Transverse colon (tissue), 4 donors: ENCODE data around the gene CDH26. TPM values are rescaled to one million over a fixed set of nuclear protein-coding genes. Genes with fewer than 3 reads are reported as not detected.
A peak's percentile ranks its signal among the peaks of the same experiment; 100 is the strongest.

Experiments used
- DNase-seq: peaks from one replicate; pipeline ENCODE4 v3.0.0-alpha.2; 2019
- H3K27ac ChIP-seq, 4 donors: fragments of 200-600 bp; sonication (generic); 2 replicates each; pipeline ENCODE4 v1.5.1; 2016 to 2018; ENCODE audit warnings: inconsistent platforms in 4 of 4
- H3K27me3 ChIP-seq: fragments of 200-600 bp; sonication (generic); 2 replicates; pipeline ENCODE4 v1.5.1; 2017; ENCODE audit warnings: inconsistent platforms
- H3K36me3 ChIP-seq, 4 donors: fragments of 200-600 bp; sonication (generic); 2 replicates each; pipeline ENCODE4 v1.5.1; 2017 to 2019; ENCODE audit warnings: inconsistent platforms in 4 of 4
- H3K4me1 ChIP-seq, 4 donors: fragments of 200-600 bp; sonication (generic); 2 replicates each; pipeline ENCODE4 v1.5.1; 2017 to 2020; ENCODE audit warnings: inconsistent platforms in 4 of 4
- H3K4me3 ChIP-seq, 4 donors: fragments of 200-600 bp; sonication (generic); 1 replicate in 1 of 4; 2 replicates in 3 of 4; pipeline versions ENCODE4 v1.5.1 to v1.6.1; 2017 to 2019; ENCODE audit warnings: inconsistent platforms in 4 of 4
- H3K9me3 ChIP-seq, 2 donors: fragments of 200-600 bp; sonication (generic); 2 replicates each; pipeline ENCODE4 v1.5.1; 2017 to 2019; ENCODE audit warnings: inconsistent platforms in 2 of 2
- CTCF ChIP-seq, 5 experiments: fragments of 200-600 bp in 3 of 5; fragments of 450-650 bp in 2 of 5; sonication (generic) in 3 of 5; IDR thresholded peaks; 1 replicate in 2 of 5; 2 replicates in 3 of 5; pipeline ENCODE4 v1.5.1; 2016 to 2017; ENCODE audit warnings: antibody characterized with exemption in 5 of 5, inconsistent platforms in 3 of 5, mild to moderate bottlenecking in 2 of 5, moderate library complexity in 1 of 5
- EP300 ChIP-seq: sonication (generic); formaldehyde crosslinking; IDR thresholded peaks from one replicate; pipeline ENCODE4 v1.6.1; 2017; ENCODE audit warnings: antibody characterized with exemption, low read depth
- POLR2A ChIP-seq: fragments of 450-650 bp; IDR thresholded peaks from one replicate; pipeline ENCODE4 v1.6.1; 2016; ENCODE audit warnings: antibody characterized with exemption, mild to moderate bottlenecking, moderate library complexity
- POLR2AphosphoS5 ChIP-seq, 3 donors: sonication (generic); formaldehyde crosslinking; IDR thresholded peaks; one replicate each; pipeline ENCODE4 v1.6.1; 2016; ENCODE audit warnings: antibody characterized with exemption in 3 of 3
- WGBS, 2 donors: methylation state at CpG; one replicate each; pipeline ENCODE4 v1.1.5; 2018; ENCODE audit warnings: low coverage in 1 of 2; 5-methylcytosine and 5-hydroxymethylcytosine counted together
- in situ Hi-C, 4 donors: fragments of 200-750 bp; cut with MboI; loops; one replicate each; pipeline versions ENCODE4 v1.15.0 to v1.15.1; 2017; ENCODE audit warnings: low sequenced_read_pairs in 3 of 4, low pct_ligation_motif_present in 1 of 4, low pct_unique_long_range_greater_than_20kb in 1 of 4
- intact Hi-C: fragments of 100-400 bp; cut with DNase I; formaldehyde crosslinking; loops from one replicate; pipeline ENCODE4 v1.15.1; 2023; ENCODE audit warnings: low total_unique reads
- total RNA-seq, 4 donors: library from RNA; depleted of rRNA; stranded (reverse); fragments of >200 nt; gene quantifications; one replicate each; pipeline ENCODE4 v1.1.0, GENCODE V29; 2016

Gene CDH26
- total RNA-seq, 4 donors from 2014 or later: 1.4 to 1.9 TPM; not detected in 2

GRCh38 chr20:60052322-60052721 lies 94.1 kb downstream of the CDH26 start:
- Histone ChIP-seq H3K4me1 (peaks cover 0 to 2% (median 0%) of the 10 kb centered on the region in 4 donors), H3K36me3 (no peaks in the 10 kb centered on the region), H3K4me3 (no peak overlapping the region), H3K27me3 (peaks cover 28% of the 10 kb centered on the region), H3K27ac (no peak overlapping the region), H3K9me3 (no peaks in the 10 kb centered on the region)
- intact Hi-C loops (no loop called here), in situ Hi-C loops (no loop called here)
- DNase-seq: no peak
- TF ChIP-seq POLR2A: no peak
- no peak for TF ChIP-seq CTCF (IDR thresholded peaks at IDR 0.05)
- no peak for TF ChIP-seq EP300
- TF ChIP-seq POLR2AphosphoS5 (IDR thresholded peaks at IDR 0.05): no peak
- WGBS, 2 donors: 73% methylated on average over 3 of the region's 3 CpGs; no CpG with 5 or more reads in 1 of the 2 donors

GRCh38 chr20:60053125-60053817 lies 95.0 kb downstream of the CDH26 start:
- Histone ChIP-seq H3K27me3 (peaks cover 28% of the 10 kb centered on the region), H3K27ac (no peak overlapping the region), H3K9me3 (no peaks in the 10 kb centered on the region), H3K4me1 (peaks cover 0 to 6% (median 0%) of the 10 kb centered on the region in 4 donors), H3K36me3 (no peaks in the 10 kb centered on the region), H3K4me3 (no peak overlapping the region)
- intact Hi-C loops (no loop called here), in situ Hi-C loops (no loop called here)
- DNase-seq: no peak
- no peak for TF ChIP-seq CTCF (IDR thresholded peaks at IDR 0.05)
- no peak for TF ChIP-seq EP300
- WGBS, 2 donors: 22 to 35% methylated on average over 10 to 16 of the region's 16 CpGs

- peaks cover 0 to 6% (median 0%) of the 10 kb centered on the region in 4 donors for H3K4me1 ChIP-seq
- in situ Hi-C loops (no loop called here), intact Hi-C loops (no loop called here)
- H3K4me3 ChIP-seq: no peak overlapping the region
- no peaks in the 10 kb centered on the region for H3K9me3 ChIP-seq
- 65 to 76% methylated on average over 4 of the region's 4 CpGs for WGBS, 2 donors
- H3K36me3 ChIP-seq: no peaks in the 10 kb centered on the region
- no peak for TF ChIP-seq POLR2AphosphoS5 (IDR thresholded peaks at IDR 0.05)
- no peak for DNase-seq
- peaks cover 28% of the 10 kb centered on the region for H3K27me3 ChIP-seq
- H3K27ac ChIP-seq: no peak overlapping the region
Measured at GRCh38 chr20:60053818-60054190, 95.6 kb downstream of the CDH26 start.

- Histone ChIP-seq H3K27me3 (peaks cover 28% of the 10 kb centered on the region), H3K27ac (peak overlapping the region in 1 of 4 donors; percentile 1), H3K4me3 (no peak overlapping the region), H3K36me3 (no peaks in the 10 kb centered on the region), H3K4me1 (peaks cover 0 to 6% (median 0%) of the 10 kb centered on the region in 4 donors), H3K9me3 (no peaks in the 10 kb centered on the region)
- 66 to 77% methylated on average over 4 to 24 of the region's 24 CpGs for WGBS, 2 donors
- in situ Hi-C loops: no loop called here
- intact Hi-C loops: no loop called here
- no peak for DNase-seq
- TF ChIP-seq CTCF (IDR thresholded peaks at IDR 0.05): no peak
- TF ChIP-seq EP300: no peak
- TF ChIP-seq POLR2AphosphoS5 (IDR thresholded peaks at IDR 0.05): no peak
- TF ChIP-seq POLR2A: no peak
Measured at GRCh38 chr20:60054716-60055634, 96.8 kb downstream of the CDH26 start.
